ENCODE results near the gene KRTAP19-4. TPM values are rescaled to one million over a fixed set of nuclear protein-coding genes. Genes with fewer than 3 reads are reported as not detected.

Gene KRTAP19-4
- total RNA-seq, 1 experiment from 2014 or later = not detected

GRCh38 chr21:30478004-30478403 lies 19.0 kb downstream of the KRTAP19-4 start:
- H3K27ac ChIP-seq (ENCODE audit: low read length) = no peak overlapping the region
- intact Hi-C loops (cut with micrococcal nuclease; ENCODE audit: unreplicated experiment) = no loop called here

GRCh38 chr21:30468900-30469714 lies 27.9 kb downstream of the KRTAP19-4 start:
- Histone ChIP-seq H3K4me3 (ENCODE audit: low read depth in 2 of 2, low read length in 2 of 2) (no peak overlapping the region), H3K36me3 (ENCODE audit: control insufficient read depth, insufficient read depth, low read length) (no peaks in the 10 kb centered on the region), H3K4me1 (ENCODE audit: control insufficient read depth, insufficient read depth, low read length) (no peaks in the 10 kb centered on the region), H3K27ac (ENCODE audit: low read length) (no peak overlapping the region), H3K9me3 (ENCODE audit: control insufficient read depth, insufficient read depth, low read depth, low read length) (no peaks in the 10 kb centered on the region), H3K27me3 (ENCODE audit: control insufficient read depth, insufficient read depth, low read length) (no peaks in the 10 kb centered on the region)
- ATAC-seq (no peak), DNase-seq (ENCODE audit: low read depth, low spot score) (no peak)
- CTCF ChIA-PET = no interaction called here
- intact Hi-C loops (cut with micrococcal nuclease; ENCODE audit: unreplicated experiment) (no loop called here), in situ Hi-C loops (cut with HindIII; ENCODE audit: low pct_unique_long_range_greater_than_20kb, low sequenced_read_pairs) (no loop called here)
- TF ChIP-seq, protein P1, sequence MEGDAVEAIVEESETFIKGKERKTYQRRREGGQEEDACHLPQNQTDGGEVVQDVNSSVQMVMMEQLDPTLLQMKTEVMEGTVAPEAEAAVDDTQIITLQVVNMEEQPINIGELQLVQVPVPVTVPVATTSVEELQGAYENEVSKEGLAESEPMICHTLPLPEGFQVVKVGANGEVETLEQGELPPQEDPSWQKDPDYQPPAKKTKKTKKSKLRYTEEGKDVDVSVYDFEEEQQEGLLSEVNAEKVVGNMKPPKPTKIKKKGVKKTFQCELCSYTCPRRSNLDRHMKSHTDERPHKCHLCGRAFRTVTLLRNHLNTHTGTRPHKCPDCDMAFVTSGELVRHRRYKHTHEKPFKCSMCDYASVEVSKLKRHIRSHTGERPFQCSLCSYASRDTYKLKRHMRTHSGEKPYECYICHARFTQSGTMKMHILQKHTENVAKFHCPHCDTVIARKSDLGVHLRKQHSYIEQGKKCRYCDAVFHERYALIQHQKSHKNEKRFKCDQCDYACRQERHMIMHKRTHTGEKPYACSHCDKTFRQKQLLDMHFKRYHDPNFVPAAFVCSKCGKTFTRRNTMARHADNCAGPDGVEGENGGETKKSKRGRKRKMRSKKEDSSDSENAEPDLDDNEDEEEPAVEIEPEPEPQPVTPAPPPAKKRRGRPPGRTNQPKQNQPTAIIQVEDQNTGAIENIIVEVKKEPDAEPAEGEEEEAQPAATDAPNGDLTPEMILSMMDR (IDR thresholded peaks at IDR 0.05) = no peak
- no peak for TF ChIP-seq SIN3A (IDR thresholded peaks at IDR 0.05; ENCODE audit: borderline replicate concordance, insufficient read depth, low read depth, low read length)
- no TSS peak for BruUV-seq (replicated peaks)
- POLR2A ChIA-PET = no interaction called here

More at GRCh38 chr21:30478004-30478403, 19.0 kb downstream of the KRTAP19-4 start:
- Histone ChIP-seq H3K9me3 (ENCODE audit: control insufficient read depth, insufficient read depth, low read depth, low read length) (no peaks in the 10 kb centered on the region), H3K36me3 (ENCODE audit: control insufficient read depth, insufficient read depth, low read length) (no peaks in the 10 kb centered on the region), H3K4me3 (ENCODE audit: low read depth in 2 of 2, low read length in 2 of 2) (no peak overlapping the region), H3K27me3 (ENCODE audit: control insufficient read depth, insufficient read depth, low read length) (no peaks in the 10 kb centered on the region), H3K4me1 (ENCODE audit: control insufficient read depth, insufficient read depth, low read length) (no peaks in the 10 kb centered on the region)
- POLR2A ChIA-PET = no interaction called here
- in situ Hi-C loops (cut with HindIII; ENCODE audit: low pct_unique_long_range_greater_than_20kb, low sequenced_read_pairs) = no loop called here
- CTCF ChIA-PET = no interaction called here
- ATAC-seq (no peak), DNase-seq (ENCODE audit: low read depth, low spot score) (no peak)
- TF ChIP-seq REST (IDR thresholded peaks at IDR 0.05; ENCODE audit: insufficient read depth in 1 of 2, low read depth in 2 of 2, low read length in 1 of 2) = no peak
- TF ChIP-seq POLR2AphosphoS5 (IDR thresholded peaks at IDR 0.05; ENCODE audit: low read depth, low read length) = no peak
- TF ChIP-seq SIN3A (IDR thresholded peaks at IDR 0.05; ENCODE audit: borderline replicate concordance, insufficient read depth, low read depth, low read length) = no peak
- TF ChIP-seq TCF7L2 (IDR thresholded peaks at IDR 0.05; ENCODE audit: low read depth, low read length) = no peak
- TF ChIP-seq, protein P1 (IDR thresholded peaks at IDR 0.05) = no peak
- no TSS peak for BruUV-seq (replicated peaks)

All from Panc1 (cell line).